Measurements from ENCODE around the gene TYRP1. TPM values are rescaled to one million over a fixed set of nuclear protein-coding genes. Genes with fewer than 3 reads are reported as not detected.

TYRP1 gene
- total and polyA plus RNA-seq, 7 donors, result 0.09 to 1.2 (median 0.31) TPM; not detected in 3

GRCh38 chr9:12680341-12680740, 12.8 kb upstream of the TYRP1 start:
- Histone ChIP-seq H3K9me3 (no peaks in the 10 kb centered on the region), H3K27ac (no peak overlapping the region), H3K27me3 (no peaks in the 10 kb centered on the region), H3K4me1 (no peaks in the 10 kb centered on the region), H3K36me3 (no peaks in the 10 kb centered on the region), H3K4me3 (no peak overlapping the region)
- 23 to 48% methylated on average over 2 of the region's 2 CpGs for WGBS, 2 donors
- intact Hi-C loops (cut with DNase I), result no loop called here
- TF ChIP-seq POLR2AphosphoS5 (IDR thresholded peaks at IDR 0.05), result no peak
- TF ChIP-seq POLR2A (IDR thresholded peaks at IDR 0.05), result no peak
- no peak for TF ChIP-seq CTCF (IDR thresholded peaks at IDR 0.05)
- TF ChIP-seq EP300 (IDR thresholded peaks at IDR 0.05), result no peak
- no peak for DNase-seq

- no peak overlapping the region for H3K27ac ChIP-seq
- H3K27me3 ChIP-seq, result no peaks in the 10 kb centered on the region
- TF ChIP-seq EP300 (IDR thresholded peaks at IDR 0.05), result no peak
- no peak for TF ChIP-seq POLR2AphosphoS5 (IDR thresholded peaks at IDR 0.05)
- no peak for TF ChIP-seq CTCF (IDR thresholded peaks at IDR 0.05)
- TF ChIP-seq POLR2A (IDR thresholded peaks at IDR 0.05), result no peak
- no peaks in the 10 kb centered on the region for H3K36me3 ChIP-seq
- no peak overlapping the region for H3K4me3 ChIP-seq
- no peaks in the 10 kb centered on the region for H3K4me1 ChIP-seq
- WGBS, 2 donors, result 92 to 95% methylated on average over 3 of the region's 3 CpGs
- no peak for DNase-seq
- intact Hi-C loops (cut with DNase I), result no loop called here
- no peaks in the 10 kb centered on the region for H3K9me3 ChIP-seq
These were observed 12.4 kb upstream of the TYRP1 start for GRCh38 chr9:12680757-12681156.

GRCh38 chr9:12681620-12682019, 11.6 kb upstream of the TYRP1 start:
- DNase-seq, result no peak
- no peaks in the 10 kb centered on the region for H3K4me1 ChIP-seq
- H3K27ac ChIP-seq, result no peak overlapping the region
- no peaks in the 10 kb centered on the region for H3K36me3 ChIP-seq
- TF ChIP-seq CTCF (IDR thresholded peaks at IDR 0.05) (no peak), EP300 (IDR thresholded peaks at IDR 0.05) (no peak), POLR2AphosphoS5 (IDR thresholded peaks at IDR 0.05) (no peak), POLR2A (IDR thresholded peaks at IDR 0.05) (no peak)
- no peak overlapping the region for H3K4me3 ChIP-seq
- no peaks in the 10 kb centered on the region for H3K9me3 ChIP-seq
- H3K27me3 ChIP-seq, result no peaks in the 10 kb centered on the region
- intact Hi-C loops (cut with DNase I), result no loop called here

GRCh38 chr9:12684974-12685373, 8.2 kb upstream of the TYRP1 start:
- intact Hi-C loops (cut with DNase I), result no loop called here
- H3K36me3 ChIP-seq, result no peaks in the 10 kb centered on the region
- no peak for DNase-seq
- H3K4me1 ChIP-seq, result no peaks in the 10 kb centered on the region
- H3K4me3 ChIP-seq, result no peak overlapping the region
- 77 to 81% methylated on average over 1 of the region's 1 CpG for WGBS, 2 donors
- H3K9me3 ChIP-seq, result no peaks in the 10 kb centered on the region
- H3K27ac ChIP-seq, result no peak overlapping the region
- no peak for TF ChIP-seq CTCF (IDR thresholded peaks at IDR 0.05)
- no peak for TF ChIP-seq EP300 (IDR thresholded peaks at IDR 0.05)
- TF ChIP-seq POLR2A (IDR thresholded peaks at IDR 0.05), result no peak
- TF ChIP-seq POLR2AphosphoS5 (IDR thresholded peaks at IDR 0.05), result no peak
- no peaks in the 10 kb centered on the region for H3K27me3 ChIP-seq

GRCh38 chr9:12689233-12689632, 4.0 kb upstream of the TYRP1 start:
- H3K9me3 ChIP-seq, result no peaks in the 10 kb centered on the region
- no peaks in the 10 kb centered on the region for H3K27me3 ChIP-seq
- DNase-seq, result no peak
- H3K36me3 ChIP-seq, result no peaks in the 10 kb centered on the region
- intact Hi-C loops (cut with DNase I), result no loop called here
- no peaks in the 10 kb centered on the region for H3K4me1 ChIP-seq
- H3K4me3 ChIP-seq, result no peak overlapping the region
- WGBS, 2 donors, result 34 to 42% methylated on average over 1 of the region's 1 CpG
- no peak for TF ChIP-seq CTCF (IDR thresholded peaks at IDR 0.05)
- no peak overlapping the region for H3K27ac ChIP-seq

Measured in sigmoid colon (tissue), 7 donors.